ENCODE data around the gene DSE. TPM values are rescaled to one million over a fixed set of nuclear protein-coding genes. Genes with fewer than 3 reads are reported as not detected.
A peak's percentile ranks its signal among the peaks of the same experiment; 100 is the strongest.
"Not testable (repeated sequence)": the region's sequence is repeated elsewhere in the genome, so short reads cannot be mapped to it uniquely, and the experiment has no call there.

Gene DSE
- total RNA-seq, 4 donors from 2014 or later, result 27.8 to 42.1 (median 31.5) TPM

DNA sequence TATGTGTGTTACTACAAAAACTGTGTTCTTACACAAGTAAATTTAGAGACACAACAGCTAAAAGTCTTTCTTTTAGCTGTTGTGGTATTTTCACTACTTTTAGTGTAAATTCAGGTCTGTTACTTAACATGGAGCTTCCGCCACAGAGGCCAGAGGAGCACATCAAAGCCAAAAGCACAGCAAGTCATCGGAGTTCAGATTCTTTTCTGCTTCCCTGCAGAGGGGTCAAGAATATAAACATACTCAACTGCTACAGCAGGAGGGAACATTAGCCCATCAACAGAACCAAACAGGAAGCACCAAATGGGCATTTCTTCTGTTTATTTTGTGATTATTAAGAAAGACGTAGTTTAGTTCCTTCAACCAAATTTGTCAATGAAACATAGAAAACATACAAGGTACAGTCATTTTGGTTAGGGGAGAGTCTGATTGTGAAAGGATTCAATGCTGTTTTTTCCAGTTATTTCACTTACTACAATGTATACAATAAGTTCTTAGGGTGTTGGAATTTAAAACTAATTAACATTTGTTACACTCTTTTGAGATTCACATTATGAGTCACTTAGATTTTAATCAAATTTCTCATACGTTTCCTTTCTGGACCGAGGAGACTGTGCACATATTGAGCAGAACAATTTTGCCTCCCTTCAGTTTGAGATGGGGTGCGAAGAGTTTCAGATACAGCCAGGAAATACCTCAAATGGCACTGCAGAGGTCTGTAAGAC, 42.8 kb upstream of the DSE start:
- Histone ChIP-seq H3K27ac (replicated peaks in 1 of 4) (peak overlapping the region in 1 of 4 donors; percentile 23), H3K4me3 (no peak overlapping the region), H3K27me3 (no peaks in the 10 kb centered on the region), H3K36me3 (no peaks in the 10 kb centered on the region), H3K9me3 (no peaks in the 10 kb centered on the region), H3K4me1 (peaks cover 7 to 35% (median 19%) of the 10 kb centered on the region in 4 donors)
- intact Hi-C loops (cut with DNase I), result no loop called here
- TF ChIP-seq, protein P1, sequence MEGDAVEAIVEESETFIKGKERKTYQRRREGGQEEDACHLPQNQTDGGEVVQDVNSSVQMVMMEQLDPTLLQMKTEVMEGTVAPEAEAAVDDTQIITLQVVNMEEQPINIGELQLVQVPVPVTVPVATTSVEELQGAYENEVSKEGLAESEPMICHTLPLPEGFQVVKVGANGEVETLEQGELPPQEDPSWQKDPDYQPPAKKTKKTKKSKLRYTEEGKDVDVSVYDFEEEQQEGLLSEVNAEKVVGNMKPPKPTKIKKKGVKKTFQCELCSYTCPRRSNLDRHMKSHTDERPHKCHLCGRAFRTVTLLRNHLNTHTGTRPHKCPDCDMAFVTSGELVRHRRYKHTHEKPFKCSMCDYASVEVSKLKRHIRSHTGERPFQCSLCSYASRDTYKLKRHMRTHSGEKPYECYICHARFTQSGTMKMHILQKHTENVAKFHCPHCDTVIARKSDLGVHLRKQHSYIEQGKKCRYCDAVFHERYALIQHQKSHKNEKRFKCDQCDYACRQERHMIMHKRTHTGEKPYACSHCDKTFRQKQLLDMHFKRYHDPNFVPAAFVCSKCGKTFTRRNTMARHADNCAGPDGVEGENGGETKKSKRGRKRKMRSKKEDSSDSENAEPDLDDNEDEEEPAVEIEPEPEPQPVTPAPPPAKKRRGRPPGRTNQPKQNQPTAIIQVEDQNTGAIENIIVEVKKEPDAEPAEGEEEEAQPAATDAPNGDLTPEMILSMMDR (IDR thresholded peaks at IDR 0.05), result no peak
- no peak for TF ChIP-seq POLR2A (IDR thresholded peaks at IDR 0.05; ENCODE audit: low read depth)
- no peak for TF ChIP-seq EP300 (IDR thresholded peaks at IDR 0.05)
- TF ChIP-seq POLR2AphosphoS5 (IDR thresholded peaks at IDR 0.05), result no peak
- DNase-seq (ENCODE audit: extremely low spot score), result no peak
- 83% methylated on average over 6 of the region's 6 CpGs for WGBS

DNA sequence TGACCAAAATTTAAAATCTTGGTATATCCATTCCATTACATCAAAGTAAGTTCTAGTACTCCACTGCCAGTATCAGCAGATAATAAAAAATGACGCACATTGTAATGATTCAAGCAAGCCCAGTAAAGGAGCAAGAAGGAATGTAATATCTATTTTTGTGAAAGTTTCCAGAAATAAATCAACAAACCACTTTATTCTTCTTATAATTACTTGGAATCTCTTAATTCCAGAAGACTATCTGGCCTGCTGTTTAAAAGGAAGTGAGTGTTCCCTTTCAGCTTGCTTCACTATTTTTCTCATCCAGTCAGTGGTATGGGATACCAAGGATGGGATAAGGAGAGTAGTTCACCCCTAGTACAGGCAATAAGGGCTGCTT, 42.2 kb upstream of the DSE start:
- no peak for DNase-seq (ENCODE audit: extremely low spot score)
- Histone ChIP-seq H3K9me3 (no peaks in the 10 kb centered on the region), H3K36me3 (no peaks in the 10 kb centered on the region), H3K4me1 (peaks cover 7 to 35% (median 19%) of the 10 kb centered on the region in 4 donors), H3K27ac (replicated peaks in 1 of 4) (peak overlapping the region in 1 of 4 donors; percentile 23), H3K4me3 (no peak overlapping the region), H3K27me3 (no peaks in the 10 kb centered on the region)
- WGBS, result 77% methylated on average over 1 of the region's 1 CpG
- intact Hi-C loops (cut with DNase I), result no loop called here
- TF ChIP-seq, protein P1 (IDR thresholded peaks at IDR 0.05), result no peak
- TF ChIP-seq POLR2A (IDR thresholded peaks at IDR 0.05; ENCODE audit: low read depth) (no peak), POLR2AphosphoS5 (IDR thresholded peaks at IDR 0.05) (no peak), EP300 (IDR thresholded peaks at IDR 0.05) (no peak)

DNA sequence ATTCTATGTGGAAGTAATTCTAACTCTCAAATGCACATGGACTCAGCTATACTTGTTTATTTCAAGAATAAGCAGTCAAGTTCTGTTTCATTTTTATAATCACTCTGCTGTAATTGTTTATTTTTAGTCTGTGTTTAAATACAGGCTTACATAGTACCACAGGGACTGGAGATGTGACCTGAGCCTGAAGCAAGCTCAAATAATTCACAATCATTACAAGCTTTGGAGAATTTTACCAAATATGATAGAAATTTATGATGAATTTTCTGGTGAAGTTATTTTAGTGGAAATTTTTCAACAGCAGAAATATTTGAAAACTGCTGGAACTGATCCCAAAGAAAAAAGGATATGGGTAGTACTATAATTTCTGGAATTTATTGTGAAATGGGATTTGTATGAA, 41.6 kb upstream of the DSE start:
- Histone ChIP-seq H3K9me3 (no peaks in the 10 kb centered on the region), H3K4me1 (peaks cover 7 to 35% (median 19%) of the 10 kb centered on the region in 4 donors), H3K27ac (replicated peaks in 1 of 4) (peak overlapping the region in 1 of 4 donors; percentile 23), H3K27me3 (no peaks in the 10 kb centered on the region), H3K36me3 (no peaks in the 10 kb centered on the region), H3K4me3 (no peak overlapping the region)
- DNase-seq (ENCODE audit: extremely low spot score), result no peak
- TF ChIP-seq EP300 (IDR thresholded peaks at IDR 0.05) (no peak), POLR2A (IDR thresholded peaks at IDR 0.05; ENCODE audit: low read depth) (no peak), POLR2AphosphoS5 (IDR thresholded peaks at IDR 0.05) (no peak)
- TF ChIP-seq, protein P1 (IDR thresholded peaks at IDR 0.05), result no peak
- intact Hi-C loops (cut with DNase I), result no loop called here

DNA sequence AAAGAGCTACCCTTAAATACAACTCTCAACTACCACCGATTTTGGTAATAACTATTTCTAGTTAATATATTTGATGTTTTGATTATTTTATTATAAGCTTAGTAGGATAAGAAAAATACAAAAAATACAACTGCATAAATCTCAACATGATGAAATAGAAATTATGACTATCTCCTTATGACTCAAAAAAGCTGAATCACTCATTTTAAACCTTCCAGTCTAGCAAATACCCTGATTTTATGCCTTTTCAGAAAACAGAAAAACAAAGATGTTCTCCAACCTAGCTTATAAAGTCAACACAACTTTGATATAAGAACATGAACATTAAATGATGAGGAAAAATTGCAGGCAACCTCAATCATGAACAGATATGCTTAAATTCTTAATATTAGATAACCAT, 40.2 kb upstream of the DSE start:
- 98% methylated on average over 1 of the region's 1 CpG for WGBS
- DNase-seq (ENCODE audit: extremely low spot score), result no peak
- no peaks in the 10 kb centered on the region for H3K9me3 ChIP-seq
- TF ChIP-seq POLR2AphosphoS5 (IDR thresholded peaks at IDR 0.05) (no peak), EP300 (IDR thresholded peaks at IDR 0.05) (no peak), POLR2A (IDR thresholded peaks at IDR 0.05; ENCODE audit: low read depth) (no peak)
- TF ChIP-seq, protein P1 (IDR thresholded peaks at IDR 0.05), result no peak
- no peak overlapping the region for H3K27ac ChIP-seq (replicated peaks in 1 of 4)
- intact Hi-C loops (cut with DNase I), result no loop called here
- H3K4me1 ChIP-seq, result peaks cover 7 to 35% (median 19%) of the 10 kb centered on the region in 4 donors
- no peaks in the 10 kb centered on the region for H3K36me3 ChIP-seq
- no peaks in the 10 kb centered on the region for H3K27me3 ChIP-seq
- no peak overlapping the region for H3K4me3 ChIP-seq

DNA sequence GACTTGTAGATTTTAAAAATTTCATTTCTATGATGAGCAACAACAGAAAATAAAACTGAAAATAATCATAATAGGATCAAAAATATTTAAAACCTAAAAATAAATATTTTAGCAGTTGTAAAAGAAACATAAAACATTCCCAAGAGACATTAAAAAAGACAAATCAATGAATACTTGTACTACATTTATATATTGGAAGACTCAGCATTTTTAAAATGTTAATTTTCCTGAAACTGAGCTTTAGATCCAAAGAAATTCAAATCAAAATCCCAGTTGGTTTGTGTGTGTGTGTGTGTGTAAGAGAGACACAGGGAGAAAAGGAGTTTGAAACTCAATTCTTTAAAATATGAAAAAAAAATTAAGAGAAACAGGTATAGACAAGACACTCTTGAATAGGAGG, 38.7 kb upstream of the DSE start:
- H3K9me3 ChIP-seq, result no peaks in the 10 kb centered on the region
- TF ChIP-seq EP300 (IDR thresholded peaks at IDR 0.05) (no peak), POLR2AphosphoS5 (IDR thresholded peaks at IDR 0.05) (no peak)
- H3K4me3 ChIP-seq, result no peak overlapping the region
- DNase-seq (ENCODE audit: extremely low spot score), result no peak
- intact Hi-C loops (cut with DNase I), result no loop called here
- H3K27ac ChIP-seq (replicated peaks in 1 of 4), result no peak overlapping the region
- H3K27me3 ChIP-seq, result no peaks in the 10 kb centered on the region
- no peaks in the 10 kb centered on the region for H3K36me3 ChIP-seq
- peaks cover 2 to 19% (median 11%) of the 10 kb centered on the region in 4 donors for H3K4me1 ChIP-seq

DNA sequence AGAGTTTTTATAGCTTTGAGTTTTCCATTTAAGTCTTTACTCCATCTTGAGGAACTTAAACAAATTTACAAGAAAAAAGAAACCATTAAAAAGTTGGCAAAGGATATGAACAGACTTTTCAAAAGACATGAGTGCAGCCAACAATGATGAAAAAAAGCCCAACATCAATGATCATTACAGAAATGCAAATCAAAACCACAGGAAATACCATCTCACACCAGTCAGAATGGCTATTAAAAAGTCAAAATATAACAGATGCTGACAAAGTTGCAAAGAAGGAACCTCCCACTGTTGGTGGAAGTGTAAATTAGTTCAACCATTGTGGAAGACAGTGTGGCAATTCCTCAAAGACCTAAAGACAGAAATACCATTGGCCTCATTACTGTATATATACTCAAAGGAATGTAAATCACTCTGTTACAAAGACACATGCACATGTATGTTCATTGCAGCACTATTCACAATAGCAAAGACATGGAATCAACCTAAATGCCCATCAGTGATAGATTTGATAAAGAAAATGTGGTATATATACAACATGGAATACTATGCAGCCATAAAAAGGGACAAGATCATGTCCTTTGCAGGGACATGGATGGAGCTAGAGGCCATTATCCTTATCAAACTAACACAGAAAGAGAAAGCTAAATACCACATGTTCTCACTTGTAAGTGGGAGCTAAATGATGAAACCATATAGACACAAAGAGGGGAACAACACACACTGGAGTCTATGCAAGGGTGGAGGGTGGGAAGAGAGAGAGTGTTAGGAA, 35.9 kb upstream of the DSE start:
- H3K27ac ChIP-seq (replicated peaks in 1 of 4); H3K36me3 ChIP-seq; H3K9me3 ChIP-seq; H3K4me3 ChIP-seq; H3K27me3 ChIP-seq; intact Hi-C loops (cut with DNase I); DNase-seq (ENCODE audit: extremely low spot score): not testable (repeated sequence)
- peaks cover 0 to 10% (median 6%) of the 10 kb centered on the region in 4 donors for H3K4me1 ChIP-seq
